ENCODE results near the gene CDCA7L.

CDCA7L gene

DNA sequence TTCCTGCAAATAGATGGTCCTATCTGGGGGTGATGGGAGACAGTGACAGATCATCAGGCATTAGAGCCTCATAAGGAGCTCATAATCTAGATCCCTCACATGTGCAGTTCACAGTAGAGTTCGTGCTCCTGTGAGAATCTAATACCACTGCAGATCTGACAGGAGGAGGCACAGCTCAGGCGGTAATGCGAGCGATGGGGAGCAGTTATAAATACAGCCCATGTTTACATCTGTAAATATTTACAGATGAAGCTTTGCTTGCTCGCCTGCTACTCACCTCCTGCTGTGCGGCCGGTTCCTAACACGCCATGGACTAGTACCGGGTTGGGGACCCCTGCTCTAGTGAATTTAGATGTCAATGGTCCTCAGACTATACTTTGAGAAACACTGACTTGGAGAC, 17.0 kb upstream of the CDCA7L start:
- TF ChIP-seq EZH2phosphoT487 (IDR thresholded peaks at IDR 0.05; ENCODE audit: low read depth) = no peak
- TF ChIP-seq, protein P1, sequence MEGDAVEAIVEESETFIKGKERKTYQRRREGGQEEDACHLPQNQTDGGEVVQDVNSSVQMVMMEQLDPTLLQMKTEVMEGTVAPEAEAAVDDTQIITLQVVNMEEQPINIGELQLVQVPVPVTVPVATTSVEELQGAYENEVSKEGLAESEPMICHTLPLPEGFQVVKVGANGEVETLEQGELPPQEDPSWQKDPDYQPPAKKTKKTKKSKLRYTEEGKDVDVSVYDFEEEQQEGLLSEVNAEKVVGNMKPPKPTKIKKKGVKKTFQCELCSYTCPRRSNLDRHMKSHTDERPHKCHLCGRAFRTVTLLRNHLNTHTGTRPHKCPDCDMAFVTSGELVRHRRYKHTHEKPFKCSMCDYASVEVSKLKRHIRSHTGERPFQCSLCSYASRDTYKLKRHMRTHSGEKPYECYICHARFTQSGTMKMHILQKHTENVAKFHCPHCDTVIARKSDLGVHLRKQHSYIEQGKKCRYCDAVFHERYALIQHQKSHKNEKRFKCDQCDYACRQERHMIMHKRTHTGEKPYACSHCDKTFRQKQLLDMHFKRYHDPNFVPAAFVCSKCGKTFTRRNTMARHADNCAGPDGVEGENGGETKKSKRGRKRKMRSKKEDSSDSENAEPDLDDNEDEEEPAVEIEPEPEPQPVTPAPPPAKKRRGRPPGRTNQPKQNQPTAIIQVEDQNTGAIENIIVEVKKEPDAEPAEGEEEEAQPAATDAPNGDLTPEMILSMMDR (IDR thresholded peaks at IDR 0.05; ENCODE audit: low read depth, low read length) = no peak
- no peak overlapping the region for H3K27ac ChIP-seq (ENCODE audit: low read length)
- H3K36me3 ChIP-seq (replicated peaks; ENCODE audit: low read depth, low read length) = no peaks in the 10 kb centered on the region
- no peaks in the 10 kb centered on the region for H3K79me2 ChIP-seq (ENCODE audit: low read length)
- peaks cover 46% of the 10 kb centered on the region for H3K4me1 ChIP-seq (ENCODE audit: low read length)
- H2AFZ ChIP-seq (ENCODE audit: low read depth, low read length) = no peak overlapping the region
- H4K20me1 ChIP-seq (ENCODE audit: insufficient read depth, low read length) = no peaks in the 10 kb centered on the region
- H3K4me2 ChIP-seq (ENCODE audit: low read length) = no peak overlapping the region
- H3K9me3 ChIP-seq (ENCODE audit: insufficient read depth, low read length) = no peaks in the 10 kb centered on the region
- no peaks in the 10 kb centered on the region for H3K27me3 ChIP-seq (ENCODE audit: low read depth, low read length)
- H3K9ac ChIP-seq (ENCODE audit: low read length) = no peak overlapping the region
- no peak overlapping the region for H3K4me3 ChIP-seq (ENCODE audit: low read length)

DNA sequence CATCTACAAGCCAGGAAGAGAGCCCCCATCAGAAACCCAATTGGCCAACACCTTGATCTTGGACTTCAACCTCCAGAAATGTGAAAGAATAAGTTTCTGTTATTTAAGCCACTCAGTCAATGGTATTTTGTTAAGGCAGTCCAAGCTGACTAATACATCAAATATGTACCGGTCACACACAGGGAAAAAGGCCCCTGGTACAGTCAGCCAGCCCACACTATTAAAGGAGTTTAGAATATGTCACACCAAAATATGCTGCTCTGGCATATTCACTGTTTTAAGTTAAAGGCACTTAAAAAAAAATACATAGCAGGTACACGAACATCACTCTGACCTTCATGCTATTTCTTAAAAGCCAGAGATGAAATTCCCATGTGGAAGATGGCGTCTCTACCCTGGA, 15.2 kb upstream of the CDCA7L start:
- TF ChIP-seq EZH2phosphoT487 (IDR thresholded peaks at IDR 0.05; ENCODE audit: low read depth) = no peak
- TF ChIP-seq, protein P1 (IDR thresholded peaks at IDR 0.05; ENCODE audit: low read depth, low read length) = no peak
- Histone ChIP-seq H2AFZ (ENCODE audit: low read depth, low read length) (no peak overlapping the region), H4K20me1 (ENCODE audit: insufficient read depth, low read length) (no peaks in the 10 kb centered on the region), H3K79me2 (ENCODE audit: low read length) (no peaks in the 10 kb centered on the region), H3K36me3 (replicated peaks; ENCODE audit: low read depth, low read length) (no peaks in the 10 kb centered on the region), H3K9me3 (ENCODE audit: insufficient read depth, low read length) (no peaks in the 10 kb centered on the region), H3K9ac (ENCODE audit: low read length) (no peak overlapping the region), H3K4me1 (ENCODE audit: low read length) (peaks cover 29% of the 10 kb centered on the region), H3K27me3 (ENCODE audit: low read depth, low read length) (no peaks in the 10 kb centered on the region), H3K4me3 (ENCODE audit: low read length) (no peak overlapping the region), H3K27ac (ENCODE audit: low read length) (no peak overlapping the region), H3K4me2 (ENCODE audit: low read length) (no peak overlapping the region)

DNA sequence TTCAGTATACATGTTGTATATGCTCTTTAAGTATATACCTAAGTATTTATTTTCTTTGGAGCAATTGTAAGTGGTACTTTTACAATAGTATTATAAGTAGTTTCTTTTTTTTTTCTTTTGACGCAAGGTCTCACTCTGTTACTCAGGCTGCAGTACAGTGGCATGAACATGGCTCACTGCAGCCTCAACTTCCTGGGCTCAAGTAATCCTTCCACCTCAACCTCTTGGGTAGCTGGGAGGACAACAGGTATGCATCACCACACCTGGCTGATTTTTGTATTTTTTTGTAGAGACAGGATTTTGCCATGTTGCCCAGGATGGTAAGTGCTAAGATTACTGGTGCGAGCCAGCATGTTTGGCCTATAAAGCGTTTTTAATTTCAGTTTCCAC, 13.7 kb upstream of the CDCA7L start:
- Histone ChIP-seq H3K4me1 (ENCODE audit: low read length) (peaks cover 14% of the 10 kb centered on the region), H3K36me3 (replicated peaks; ENCODE audit: low read depth, low read length) (no peaks in the 10 kb centered on the region), H3K4me3 (ENCODE audit: low read length) (no peak overlapping the region), H3K9me3 (ENCODE audit: insufficient read depth, low read length) (no peaks in the 10 kb centered on the region), H3K9ac (ENCODE audit: low read length) (no peak overlapping the region), H4K20me1 (ENCODE audit: insufficient read depth, low read length) (no peaks in the 10 kb centered on the region), H3K27ac (ENCODE audit: low read length) (no peak overlapping the region), H2AFZ (ENCODE audit: low read depth, low read length) (no peak overlapping the region), H3K79me2 (ENCODE audit: low read length) (no peaks in the 10 kb centered on the region), H3K4me2 (ENCODE audit: low read length) (no peak overlapping the region), H3K27me3 (ENCODE audit: low read depth, low read length) (no peaks in the 10 kb centered on the region)
- TF ChIP-seq, protein P1 (IDR thresholded peaks at IDR 0.05; ENCODE audit: low read depth, low read length) = no peak
- TF ChIP-seq EZH2phosphoT487 (IDR thresholded peaks at IDR 0.05; ENCODE audit: low read depth) = no peak

DNA sequence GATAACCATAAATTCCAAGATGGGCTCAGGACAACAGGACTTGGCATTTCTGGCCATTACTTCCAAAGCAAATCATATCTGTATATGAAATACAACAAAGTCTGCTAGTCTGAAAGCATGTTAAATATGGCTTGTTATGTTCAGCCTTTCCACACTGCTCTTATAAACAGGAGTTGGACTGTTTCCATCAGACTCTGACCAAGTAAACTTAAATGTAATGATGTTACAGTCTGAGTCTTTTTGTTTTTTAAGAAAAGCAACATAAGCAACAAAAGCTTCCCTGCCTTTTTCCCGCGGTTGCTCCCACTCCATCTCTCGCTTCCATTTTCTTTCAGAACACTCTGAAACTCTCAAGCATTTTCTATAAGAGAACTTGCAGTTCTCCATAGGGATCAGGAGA, 8.1 kb upstream of the CDCA7L start:
- H4K20me1 ChIP-seq (ENCODE audit: insufficient read depth, low read length) = no peaks in the 10 kb centered on the region
- H3K79me2 ChIP-seq (ENCODE audit: low read length) = no peaks in the 10 kb centered on the region
- no peaks in the 10 kb centered on the region for H3K36me3 ChIP-seq (replicated peaks; ENCODE audit: low read depth, low read length)
- no peaks in the 10 kb centered on the region for H3K9me3 ChIP-seq (ENCODE audit: insufficient read depth, low read length)
- H3K4me3 ChIP-seq (ENCODE audit: low read length) = no peak overlapping the region
- no peak overlapping the region for H3K9ac ChIP-seq (ENCODE audit: low read length)
- no peak overlapping the region for H2AFZ ChIP-seq (ENCODE audit: low read depth, low read length)
- no peaks in the 10 kb centered on the region for H3K27me3 ChIP-seq (ENCODE audit: low read depth, low read length)
- no peak overlapping the region for H3K4me2 ChIP-seq (ENCODE audit: low read length)
- no peak overlapping the region for H3K27ac ChIP-seq (ENCODE audit: low read length)
- no peak for TF ChIP-seq EZH2phosphoT487 (IDR thresholded peaks at IDR 0.05; ENCODE audit: low read depth)
- TF ChIP-seq, protein P1 (IDR thresholded peaks at IDR 0.05; ENCODE audit: low read depth, low read length) = no peak
- H3K4me1 ChIP-seq (ENCODE audit: low read length) = peaks cover 4% of the 10 kb centered on the region
